ENCODE measurements around the gene JMJD8.

The JMJD8 gene

GRCh38 chr16:724188-725040 lies 40.3 kb upstream of the JMJD8 start:
- TF ChIP-seq FOXP2 (optimal IDR thresholded peaks at IDR 0.05; ENCODE audit: borderline replicate concordance, extremely low read depth, extremely low read length, insufficient read depth) (no peak), POLR2AphosphoS5 (IDR thresholded peaks at IDR 0.05; ENCODE audit: low read depth, low read length) (no peak), TAF1 (IDR thresholded peaks at IDR 0.05; ENCODE audit: borderline replicate concordance, insufficient read depth, low read length) (no peak), SIN3A (IDR thresholded peaks at IDR 0.05; ENCODE audit: borderline replicate concordance, insufficient read depth, low read length) (no peak), REST (IDR thresholded peaks at IDR 0.05; ENCODE audit: insufficient read depth in 1 of 2, low read depth in 2 of 2, low read length in 2 of 2) (no peak)

- TF ChIP-seq SIN3A (IDR thresholded peaks at IDR 0.05; ENCODE audit: borderline replicate concordance, insufficient read depth, low read length) = no peak
- no peak for TF ChIP-seq REST (IDR thresholded peaks at IDR 0.05; ENCODE audit: insufficient read depth in 1 of 2, low read depth in 2 of 2, low read length in 2 of 2)
- TF ChIP-seq POLR2AphosphoS5 (IDR thresholded peaks at IDR 0.05; ENCODE audit: low read depth, low read length) = no peak
- no peak for TF ChIP-seq TAF1 (IDR thresholded peaks at IDR 0.05; ENCODE audit: borderline replicate concordance, insufficient read depth, low read length)
- no peak for TF ChIP-seq FOXP2 (optimal IDR thresholded peaks at IDR 0.05; ENCODE audit: borderline replicate concordance, extremely low read depth, extremely low read length, insufficient read depth)
Measured at GRCh38 chr16:723695-724094, 39.6 kb upstream of the JMJD8 start.

- no peak for TF ChIP-seq SIN3A (IDR thresholded peaks at IDR 0.05; ENCODE audit: borderline replicate concordance, insufficient read depth, low read length)
Measured at GRCh38 chr16:722835-723633, 38.9 kb upstream of the JMJD8 start.

- TF ChIP-seq TAF1 (IDR thresholded peaks at IDR 0.05; ENCODE audit: borderline replicate concordance, insufficient read depth, low read length) (no peak), POLR2AphosphoS5 (IDR thresholded peaks at IDR 0.05; ENCODE audit: low read depth, low read length) (no peak), FOXP2 (optimal IDR thresholded peaks at IDR 0.05; ENCODE audit: borderline replicate concordance, extremely low read depth, extremely low read length, insufficient read depth) (no peak), SIN3A (IDR thresholded peaks at IDR 0.05; ENCODE audit: borderline replicate concordance, insufficient read depth, low read length) (no peak), REST (IDR thresholded peaks at IDR 0.05; ENCODE audit: insufficient read depth in 1 of 2, low read depth in 2 of 2, low read length in 2 of 2) (no peak)
Measured at GRCh38 chr16:721765-722540, 37.8 kb upstream of the JMJD8 start.

All from PFSK-1 (cell line).